SU-DHL-6 (cell line): ENCODE measurements around the gene GARRE1.
"Not testable (repeated sequence)": the region's sequence is repeated elsewhere in the genome, so short reads cannot be mapped to it uniquely, and the experiment has no call there.

Experiments used
- H2AFZ ChIP-seq: fragments of 200-600 bp; sonication (generic); 2 replicates; pipeline ENCODE4 v1.6.1; 2014; ENCODE audit warnings: low read depth, mild to moderate bottlenecking, moderate library complexity, mixed read lengths, antibody characterized with exemption, low read length; ENCODE audit not compliant: severe bottlenecking
- H3F3A ChIP-seq: fragments of 200-600 bp; shearing (Covaris generic); 2 replicates; pipeline ENCODE4 v1.6.0; 2016; ENCODE audit warnings: antibody characterized with exemption, mild to moderate bottlenecking; ENCODE audit not compliant: insufficient read depth
- H3K27ac ChIP-seq: fragments of 200-600 bp; sonication (generic); 2 replicates; pipeline ENCODE4 v1.5.1; 2016; ENCODE audit warnings: low read depth, mild to moderate bottlenecking, low read length, moderate library complexity, mixed read lengths
- H3K27me3 ChIP-seq: fragments of 200-600 bp; sonication (generic), shearing (Covaris generic); 2 replicates; pipeline ENCODE4 v1.6.0; 2014; ENCODE audit warnings: mild to moderate bottlenecking, low read length
- H3K36me3 ChIP-seq: fragments of 200-600 bp; sonication (generic); 2 replicates; pipeline ENCODE4 v1.6.1; 2014; ENCODE audit warnings: mild to moderate bottlenecking, low read length, mixed read lengths
- H3K4me2 ChIP-seq: fragments of 300-600, 200-600 bp; shearing (Covaris generic), sonication (generic); 2 replicates; pipeline ENCODE4 v1.6.0; 2014; ENCODE audit warnings: low read length, low read depth, mild to moderate bottlenecking; ENCODE audit not compliant: poor library complexity, severe bottlenecking
- H3K4me3 ChIP-seq: fragments of 200-600 bp; sonication (generic); 2 replicates; pipeline ENCODE4 v1.5.1; 2014; ENCODE audit warnings: antibody characterized with exemption, low read length, mild to moderate bottlenecking, mixed read lengths; ENCODE audit not compliant: insufficient read depth, poor library complexity, severe bottlenecking
- H3K79me2 ChIP-seq: fragments of 200-600 bp; sonication (generic); 2 replicates; pipeline ENCODE4 v1.6.1; 2014; ENCODE audit warnings: mild to moderate bottlenecking, low read length, moderate library complexity; ENCODE audit not compliant: insufficient read depth
- H3K9ac ChIP-seq: fragments of 200-600 bp; sonication (generic); 2 replicates; pipeline ENCODE4 v1.7.0; 2014; ENCODE audit warnings: mild to moderate bottlenecking, low read length
- H3K9me2 ChIP-seq: fragments of 200-600 bp; sonication (generic); replicated peaks from 2 replicates; pipeline ENCODE4 v1.6.1; 2014; ENCODE audit warnings: low read length; ENCODE audit not compliant: insufficient read depth
- H3K9me3 ChIP-seq: fragments of 200-600 bp; sonication (generic); 2 replicates; pipeline ENCODE4 v1.6.1; 2014; ENCODE audit warnings: low read length, mixed read lengths; ENCODE audit not compliant: insufficient read depth
- H4K20me1 ChIP-seq: fragments of 200-600 bp; sonication (generic); 2 replicates; pipeline ENCODE4 v1.6.1; 2014; ENCODE audit warnings: low read depth, mild to moderate bottlenecking, antibody characterized with exemption, low read length, moderate library complexity, mixed read lengths
- EZH2phosphoT487 ChIP-seq: fragments of 200-600 bp; sonication (generic), shearing (Covaris generic); conservative IDR thresholded peaks from 2 replicates; pipeline ENCODE4 v1.6.1; 2018; ENCODE audit warnings: mild to moderate bottlenecking, antibody characterized with exemption, low read length, moderate library complexity, mixed read lengths
- TF ChIP-seq, protein P1 (sequence below): fragments of 200-600 bp; sonication (generic); IDR thresholded peaks from one replicate; pipeline ENCODE4 v1.5.1; 2017; ENCODE audit warnings: antibody characterized with exemption, mild to moderate bottlenecking, low read length, moderate library complexity; ENCODE audit not compliant: insufficient read depth, poor library complexity, severe bottlenecking

The GARRE1 gene, protein sequence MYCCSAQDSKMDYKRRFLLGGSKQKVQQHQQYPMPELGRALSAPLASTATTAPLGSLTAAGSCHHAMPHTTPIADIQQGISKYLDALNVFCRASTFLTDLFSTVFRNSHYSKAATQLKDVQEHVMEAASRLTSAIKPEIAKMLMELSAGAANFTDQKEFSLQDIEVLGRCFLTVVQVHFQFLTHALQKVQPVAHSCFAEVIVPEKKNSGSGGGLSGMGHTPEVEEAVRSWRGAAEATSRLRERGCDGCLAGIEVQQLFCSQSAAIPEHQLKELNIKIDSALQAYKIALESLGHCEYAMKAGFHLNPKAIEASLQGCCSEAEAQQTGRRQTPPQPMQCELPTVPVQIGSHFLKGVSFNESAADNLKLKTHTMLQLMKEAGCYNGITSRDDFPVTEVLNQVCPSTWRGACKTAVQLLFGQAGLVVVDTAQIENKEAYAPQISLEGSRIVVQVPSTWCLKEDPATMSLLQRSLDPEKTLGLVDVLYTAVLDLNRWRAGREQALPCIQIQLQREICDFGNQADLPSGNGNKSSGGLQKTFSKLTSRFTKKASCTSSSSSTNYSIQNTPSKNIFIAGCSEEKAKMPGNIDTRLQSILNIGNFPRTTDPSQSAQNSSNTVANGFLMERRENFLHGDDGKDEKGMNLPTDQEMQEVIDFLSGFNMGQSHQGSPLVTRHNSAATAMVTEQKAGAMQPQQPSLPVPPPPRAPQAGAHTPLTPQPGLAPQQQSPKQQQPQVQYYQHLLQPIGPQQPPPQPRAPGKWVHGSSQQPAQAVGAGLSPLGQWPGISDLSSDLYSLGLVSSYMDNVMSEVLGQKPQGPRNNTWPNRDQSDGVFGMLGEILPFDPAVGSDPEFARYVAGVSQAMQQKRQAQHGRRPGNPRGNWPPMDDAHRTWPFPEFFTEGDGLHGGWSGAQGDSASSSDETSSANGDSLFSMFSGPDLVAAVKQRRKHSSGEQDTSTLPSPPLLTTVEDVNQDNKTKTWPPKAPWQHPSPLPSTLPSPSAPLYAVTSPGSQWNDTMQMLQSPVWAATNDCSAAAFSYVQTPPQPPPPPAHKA (N-terminal part only)

DNA sequence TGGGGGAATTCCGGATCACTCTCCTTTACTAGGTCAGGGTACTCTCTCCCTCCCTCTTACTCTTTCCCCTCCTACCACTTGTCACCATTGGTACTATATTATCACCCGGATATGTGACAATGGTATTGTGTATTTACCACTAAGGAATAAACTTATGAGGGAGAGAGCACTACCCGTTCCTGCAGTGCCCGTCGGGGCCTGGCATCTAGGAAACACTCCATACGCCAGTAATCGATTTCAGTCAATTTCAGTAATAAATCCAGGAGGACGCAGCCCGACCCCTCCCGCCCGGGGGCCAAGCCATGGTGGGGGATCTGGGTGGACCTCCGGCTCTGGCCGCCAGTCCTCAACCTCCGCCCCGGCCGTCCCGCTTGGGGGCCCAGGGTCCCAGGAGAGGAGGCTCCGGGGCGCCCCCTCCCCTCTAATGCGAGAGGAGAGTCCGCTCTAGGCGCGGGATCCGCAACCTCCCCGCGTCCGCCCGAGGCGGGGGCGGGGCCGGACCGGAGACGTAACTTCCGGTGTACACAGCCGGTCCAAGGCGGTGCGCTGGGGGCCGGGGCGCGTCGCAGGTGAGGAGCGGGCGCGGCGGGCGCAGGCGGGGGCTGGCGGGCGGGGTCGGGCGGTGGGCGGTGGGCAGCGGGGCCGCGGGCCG is at the start of gene GARRE1:
Gene GARRE1 (plus strand): TSS at position 509 of the 652 bp plus-strand sequence. CDS start 45,920 bp downstream, outside the sequence.
- TF ChIP-seq EZH2phosphoT487 = no peak
- TF ChIP-seq, protein P1, sequence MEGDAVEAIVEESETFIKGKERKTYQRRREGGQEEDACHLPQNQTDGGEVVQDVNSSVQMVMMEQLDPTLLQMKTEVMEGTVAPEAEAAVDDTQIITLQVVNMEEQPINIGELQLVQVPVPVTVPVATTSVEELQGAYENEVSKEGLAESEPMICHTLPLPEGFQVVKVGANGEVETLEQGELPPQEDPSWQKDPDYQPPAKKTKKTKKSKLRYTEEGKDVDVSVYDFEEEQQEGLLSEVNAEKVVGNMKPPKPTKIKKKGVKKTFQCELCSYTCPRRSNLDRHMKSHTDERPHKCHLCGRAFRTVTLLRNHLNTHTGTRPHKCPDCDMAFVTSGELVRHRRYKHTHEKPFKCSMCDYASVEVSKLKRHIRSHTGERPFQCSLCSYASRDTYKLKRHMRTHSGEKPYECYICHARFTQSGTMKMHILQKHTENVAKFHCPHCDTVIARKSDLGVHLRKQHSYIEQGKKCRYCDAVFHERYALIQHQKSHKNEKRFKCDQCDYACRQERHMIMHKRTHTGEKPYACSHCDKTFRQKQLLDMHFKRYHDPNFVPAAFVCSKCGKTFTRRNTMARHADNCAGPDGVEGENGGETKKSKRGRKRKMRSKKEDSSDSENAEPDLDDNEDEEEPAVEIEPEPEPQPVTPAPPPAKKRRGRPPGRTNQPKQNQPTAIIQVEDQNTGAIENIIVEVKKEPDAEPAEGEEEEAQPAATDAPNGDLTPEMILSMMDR = no peak
- Histone ChIP-seq H2AFZ (peak within 1 kb of the TSS; percentile 100), H3K27ac (peak within 1 kb of the TSS; percentile 48), H3K4me3 (peak within 1 kb of the TSS; percentile 90), H3K27me3 (no peaks in the 10 kb centered on the region), H4K20me1 (no peaks in the 10 kb centered on the region), H3K79me2 (peaks cover 24% of the 10 kb centered on the region), H3K9me3 (no peaks in the 10 kb centered on the region), H3K36me3 (no peaks in the 10 kb centered on the region), H3K4me2 (peak within 1 kb of the TSS; percentile 97), H3K9me2 (no peaks in the 10 kb centered on the region), H3F3A (no peaks in the 10 kb centered on the region), H3K9ac (peak within 1 kb of the TSS; percentile 93)

DNA sequence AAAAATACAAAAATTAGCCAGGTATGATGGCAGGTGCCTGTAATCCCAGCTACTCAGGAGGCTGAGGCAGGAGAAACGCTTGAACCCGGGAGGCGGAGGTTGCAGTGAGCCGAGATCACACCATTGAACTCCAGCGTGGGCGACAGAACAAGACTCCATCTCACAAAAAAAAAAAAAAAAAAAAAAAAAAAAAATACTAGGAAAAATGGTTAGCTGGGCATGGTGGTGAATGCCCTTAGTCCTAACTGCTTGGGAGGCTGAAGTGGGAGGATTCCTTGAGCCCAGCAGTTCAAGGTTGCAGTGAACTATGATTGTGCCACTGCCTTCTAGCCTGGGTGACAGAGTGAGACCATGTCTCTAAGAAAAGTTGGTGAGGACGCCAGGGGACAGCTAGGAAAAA is 49.0 kb upstream of the GARRE1 start:
- H3K4me3 ChIP-seq, H3K27ac ChIP-seq, H3K4me2 ChIP-seq, H3K9me3 ChIP-seq, H3K9ac ChIP-seq, H3K27me3 ChIP-seq, H4K20me1 ChIP-seq, H3K9me2 ChIP-seq, H2AFZ ChIP-seq: not testable (repeated sequence)
- Histone ChIP-seq H3F3A (peaks cover 36% of the 10 kb centered on the region), H3K79me2 (peaks cover 34% of the 10 kb centered on the region; the same call in 1 of the 2 replicates), H3K36me3 (peaks cover 40% of the 10 kb centered on the region)

DNA sequence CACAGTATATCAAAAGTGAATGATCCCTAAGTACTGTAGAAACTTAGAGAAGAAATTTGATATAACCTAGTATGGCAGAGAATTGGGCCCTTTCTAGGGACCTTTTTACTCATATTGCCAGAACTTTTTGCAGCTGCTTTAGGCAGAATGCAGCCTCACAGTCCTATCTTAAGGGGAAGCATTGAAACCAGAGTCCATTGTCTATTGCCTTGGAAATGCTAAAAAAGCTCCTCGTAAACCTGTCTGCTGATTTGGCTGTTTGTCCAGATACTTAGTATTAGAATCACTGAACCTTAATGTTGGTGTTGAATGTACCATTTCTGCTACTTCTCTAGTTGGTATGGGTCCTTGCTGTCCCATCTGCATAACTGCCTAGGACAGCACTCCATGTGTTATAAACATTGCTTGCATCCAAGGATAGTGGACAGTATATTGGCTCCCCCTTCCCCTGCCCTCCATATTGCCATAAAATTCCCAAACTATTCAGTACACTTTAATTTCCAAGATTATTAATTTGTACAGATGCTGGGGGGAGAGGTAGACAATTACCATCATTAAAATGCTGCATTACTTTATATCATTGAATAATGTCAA is 46.0 kb upstream of the GARRE1 start:
- no peak overlapping the region for H3K27ac ChIP-seq
- no peaks in the 10 kb centered on the region for H3K9me3 ChIP-seq
- TF ChIP-seq EZH2phosphoT487 = no peak
- TF ChIP-seq, protein P1 = no peak
- H3K79me2 ChIP-seq = peaks cover 19% of the 10 kb centered on the region; the same call in 1 of the 2 replicates
- no peaks in the 10 kb centered on the region for H3K9me2 ChIP-seq
- peaks cover 44% of the 10 kb centered on the region for H3F3A ChIP-seq
- no peak overlapping the region for H3K4me3 ChIP-seq
- H3K27me3 ChIP-seq = no peaks in the 10 kb centered on the region
- H3K36me3 ChIP-seq = peaks cover 58% of the 10 kb centered on the region
- H3K9ac ChIP-seq = no peak overlapping the region
- no peak overlapping the region for H3K4me2 ChIP-seq
- H2AFZ ChIP-seq = no peak overlapping the region
- H4K20me1 ChIP-seq = no peaks in the 10 kb centered on the region
